ENCODE results near the gene WEE1.
A peak's percentile ranks its signal among the peaks of the same experiment; 100 is the strongest.

WEE1 gene

GRCh38 chr11:9624448-9624847 lies 51.0 kb downstream of the WEE1 start:
- Histone ChIP-seq H3K9me3 (ENCODE audit: control insufficient read depth, insufficient read depth, low read length) (no peaks in the 10 kb centered on the region), H3K27ac (ENCODE audit: low read length) (no peak overlapping the region), H3K27me3 (ENCODE audit: control insufficient read depth, insufficient read depth, low read length) (no peaks in the 10 kb centered on the region), H3K4me1 (ENCODE audit: control insufficient read depth, insufficient read depth, low read length) (peaks cover 3% of the 10 kb centered on the region; the same call in 1 of the 2 replicates), H3K36me3 (ENCODE audit: control insufficient read depth, insufficient read depth, low read length) (no peaks in the 10 kb centered on the region), H3K4me3 (ENCODE audit: low read length) (no peak overlapping the region)
- no peak for DNase-seq (ENCODE audit: low read depth, low spot score)

GRCh38 chr11:9625162-9625561 lies 51.7 kb downstream of the WEE1 start:
- no peak overlapping the region for H3K27ac ChIP-seq (ENCODE audit: low read length)
- DNase-seq (ENCODE audit: low read depth, low spot score), result no peak
- H3K9me3 ChIP-seq (ENCODE audit: control insufficient read depth, insufficient read depth, low read length), result no peaks in the 10 kb centered on the region
- H3K36me3 ChIP-seq (ENCODE audit: control insufficient read depth, insufficient read depth, low read length), result no peaks in the 10 kb centered on the region
- no peak overlapping the region for H3K4me3 ChIP-seq (ENCODE audit: low read length)
- H3K27me3 ChIP-seq (ENCODE audit: control insufficient read depth, insufficient read depth, low read length), result no peaks in the 10 kb centered on the region
- no CpG with 5 or more reads among the region's 6 CpGs for WGBS (ENCODE audit: insufficient coverage, insufficient read length)
- H3K4me1 ChIP-seq (ENCODE audit: control insufficient read depth, insufficient read depth, low read length), result peaks cover 3% of the 10 kb centered on the region; the same call in 1 of the 2 replicates

- Histone ChIP-seq H3K27ac (ENCODE audit: low read length) (no peak overlapping the region), H3K4me1 (ENCODE audit: control insufficient read depth, insufficient read depth, low read length) (peaks cover 3% of the 10 kb centered on the region; the same call in 1 of the 2 replicates), H3K4me3 (ENCODE audit: low read length) (no peak overlapping the region), H3K27me3 (ENCODE audit: control insufficient read depth, insufficient read depth, low read length) (no peaks in the 10 kb centered on the region), H3K9me3 (ENCODE audit: control insufficient read depth, insufficient read depth, low read length) (no peaks in the 10 kb centered on the region), H3K36me3 (ENCODE audit: control insufficient read depth, insufficient read depth, low read length) (no peaks in the 10 kb centered on the region)
- DNase-seq (ENCODE audit: low read depth, low spot score), result no peak
- no CpG with 5 or more reads among the region's 3 CpGs for WGBS (ENCODE audit: insufficient coverage, insufficient read length)
These were observed 52.3 kb downstream of the WEE1 start for GRCh38 chr11:9625728-9626127.

- Histone ChIP-seq H3K9me3 (ENCODE audit: control insufficient read depth, insufficient read depth, low read length) (no peaks in the 10 kb centered on the region), H3K4me1 (ENCODE audit: control insufficient read depth, insufficient read depth, low read length) (peaks cover 3% of the 10 kb centered on the region; the same call in 1 of the 2 replicates), H3K27me3 (ENCODE audit: control insufficient read depth, insufficient read depth, low read length) (no peaks in the 10 kb centered on the region), H3K36me3 (ENCODE audit: control insufficient read depth, insufficient read depth, low read length) (no peaks in the 10 kb centered on the region), H3K27ac (ENCODE audit: low read length) (peak overlapping the region; percentile 63), H3K4me3 (ENCODE audit: low read length) (no peak overlapping the region)
- no peak for DNase-seq (ENCODE audit: low read depth, low spot score)
- WGBS (ENCODE audit: insufficient coverage, insufficient read length), result no CpG with 5 or more reads among the region's 12 CpGs
These were observed 53.3 kb downstream of the WEE1 start for GRCh38 chr11:9626496-9627394.

GRCh38 chr11:9629064-9629463 lies 55.6 kb downstream of the WEE1 start:
- no peak for DNase-seq (ENCODE audit: low read depth, low spot score)
- WGBS (ENCODE audit: insufficient coverage, insufficient read length), result no CpG with 5 or more reads among the region's 6 CpGs
- H3K9me3 ChIP-seq (ENCODE audit: control insufficient read depth, insufficient read depth, low read length), result no peaks in the 10 kb centered on the region
- no peaks in the 10 kb centered on the region for H3K27me3 ChIP-seq (ENCODE audit: control insufficient read depth, insufficient read depth, low read length)
- H3K4me3 ChIP-seq (ENCODE audit: low read length), result no peak overlapping the region
- H3K36me3 ChIP-seq (ENCODE audit: control insufficient read depth, insufficient read depth, low read length), result no peaks in the 10 kb centered on the region
- peaks cover 3% of the 10 kb centered on the region; the same call in 1 of the 2 replicates for H3K4me1 ChIP-seq (ENCODE audit: control insufficient read depth, insufficient read depth, low read length)
- H3K27ac ChIP-seq (ENCODE audit: low read length), result no peak overlapping the region

- Histone ChIP-seq H3K27me3 (ENCODE audit: control insufficient read depth, insufficient read depth, low read length) (no peaks in the 10 kb centered on the region), H3K36me3 (ENCODE audit: control insufficient read depth, insufficient read depth, low read length) (no peaks in the 10 kb centered on the region), H3K4me3 (ENCODE audit: low read length) (no peak overlapping the region), H3K9me3 (ENCODE audit: control insufficient read depth, insufficient read depth, low read length) (no peaks in the 10 kb centered on the region), H3K4me1 (ENCODE audit: control insufficient read depth, insufficient read depth, low read length) (no peaks in the 10 kb centered on the region), H3K27ac (ENCODE audit: low read length) (no peak overlapping the region)
- DNase-seq (ENCODE audit: low read depth, low spot score), result no peak
- WGBS (ENCODE audit: insufficient coverage, insufficient read length), result no CpG with 5 or more reads among the region's 2 CpGs
These were observed 60.2 kb downstream of the WEE1 start for GRCh38 chr11:9633679-9634078.

GRCh38 chr11:9636691-9637090 lies 63.2 kb downstream of the WEE1 start:
- no peaks in the 10 kb centered on the region for H3K9me3 ChIP-seq (ENCODE audit: control insufficient read depth, insufficient read depth, low read length)
- no peaks in the 10 kb centered on the region for H3K4me1 ChIP-seq (ENCODE audit: control insufficient read depth, insufficient read depth, low read length)
- H3K27me3 ChIP-seq (ENCODE audit: control insufficient read depth, insufficient read depth, low read length), result no peaks in the 10 kb centered on the region
- no CpG with 5 or more reads among the region's 1 CpG for WGBS (ENCODE audit: insufficient coverage, insufficient read length)
- no peak overlapping the region for H3K27ac ChIP-seq (ENCODE audit: low read length)
- H3K4me3 ChIP-seq (ENCODE audit: low read length), result no peak overlapping the region
- DNase-seq (ENCODE audit: low read depth, low spot score), result no peak
- H3K36me3 ChIP-seq (ENCODE audit: control insufficient read depth, insufficient read depth, low read length), result no peaks in the 10 kb centered on the region

GRCh38 chr11:9639099-9639498 lies 65.6 kb downstream of the WEE1 start:
- Histone ChIP-seq H3K36me3 (ENCODE audit: control insufficient read depth, insufficient read depth, low read length) (no peaks in the 10 kb centered on the region), H3K27ac (ENCODE audit: low read length) (no peak overlapping the region), H3K4me1 (ENCODE audit: control insufficient read depth, insufficient read depth, low read length) (no peaks in the 10 kb centered on the region), H3K9me3 (ENCODE audit: control insufficient read depth, insufficient read depth, low read length) (no peaks in the 10 kb centered on the region), H3K27me3 (ENCODE audit: control insufficient read depth, insufficient read depth, low read length) (no peaks in the 10 kb centered on the region), H3K4me3 (ENCODE audit: low read length) (no peak overlapping the region)
- DNase-seq (ENCODE audit: low read depth, low spot score), result no peak
- WGBS (ENCODE audit: insufficient coverage, insufficient read length), result no CpG with 5 or more reads among the region's 5 CpGs
